Nephron progenitor cell (in vitro differentiated cells): ENCODE measurements around the gene PGAP1.

Experiments used
- DNase-seq: peaks from one replicate; pipeline ENCODE4 v3.0.0; 2021
- H3K27ac Mint-ChIP-seq: 2 replicates; pipeline ENCODE4 v1.8.0; 2021; ENCODE audit warnings: mild to moderate bottlenecking, moderate library complexity, mixed read lengths
- H3K27me3 Mint-ChIP-seq: 2 replicates; pipeline ENCODE4 v1.8.0; 2021; ENCODE audit warnings: mild to moderate bottlenecking, low read depth, mixed read lengths; ENCODE audit not compliant: poor library complexity
- H3K36me3 Mint-ChIP-seq: 2 replicates; pipeline ENCODE4 v1.8.0; 2021; ENCODE audit warnings: low read depth, mixed read lengths
- H3K4me1 Mint-ChIP-seq: 2 replicates; pipeline ENCODE4 v1.8.0; 2021; ENCODE audit warnings: mixed read lengths
- H3K4me3 Mint-ChIP-seq: 2 replicates; pipeline ENCODE4 v1.8.0; 2021; ENCODE audit warnings: mild to moderate bottlenecking, moderate library complexity, mixed read lengths
- H3K9me3 Mint-ChIP-seq: 2 replicates; pipeline ENCODE4 v1.8.0; 2021; ENCODE audit warnings: mild to moderate bottlenecking, moderate library complexity, mixed read lengths
- TF ChIP-seq, protein P1 (sequence below): fragments of 200-600 bp; sonication (generic); IDR thresholded peaks from 2 replicates; pipeline ENCODE4 v1.5.0; 2021; ENCODE audit warnings: antibody characterized with exemption

The PGAP1 gene

DNA sequence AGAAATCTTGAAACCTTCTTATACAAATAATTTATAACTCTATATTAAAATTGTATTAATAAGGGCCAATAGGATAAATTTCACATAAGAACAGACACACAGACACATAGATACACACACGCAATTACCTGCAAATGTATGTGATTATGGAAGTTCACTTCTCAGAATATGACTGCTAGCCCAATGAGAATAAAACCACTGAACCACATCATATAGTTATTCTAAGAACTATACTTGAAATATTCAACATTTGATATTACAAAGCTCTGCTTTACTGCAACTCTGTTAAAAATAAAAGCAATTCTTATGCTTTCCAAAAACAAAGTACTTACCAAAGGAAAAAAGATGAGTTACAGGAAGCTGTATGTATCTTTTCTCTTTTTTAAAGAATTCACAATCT lies 51.1 kb downstream of the PGAP1 start:
- peaks cover 47% of the 10 kb centered on the region for H3K36me3 Mint-ChIP-seq

DNA sequence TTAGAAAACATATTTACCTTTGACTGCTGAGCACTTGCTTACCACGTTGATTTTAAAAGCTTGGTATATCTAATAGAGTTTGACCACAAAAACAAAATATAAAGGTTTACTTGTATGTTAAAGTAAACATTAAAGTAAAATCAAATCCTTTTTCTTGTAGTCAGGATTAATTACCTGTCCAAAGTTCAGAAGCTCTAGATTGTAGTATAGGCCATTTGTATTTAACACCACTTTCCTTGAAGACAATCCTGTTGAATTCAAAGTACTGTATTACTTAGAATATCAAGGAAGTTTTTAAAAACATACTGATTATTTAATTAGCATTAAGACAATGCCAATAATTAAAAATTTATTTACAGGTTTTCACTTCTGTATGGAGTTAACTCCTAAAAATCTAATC lies 53.0 kb downstream of the PGAP1 start:
- Mint-ChIP-seq H3K4me1 (no peaks in the 10 kb centered on the region), H3K9me3 (no peaks in the 10 kb centered on the region), H3K27ac (no peak overlapping the region), H3K27me3 (no peaks in the 10 kb centered on the region), H3K36me3 (peaks cover 50% of the 10 kb centered on the region), H3K4me3 (no peak overlapping the region)
- TF ChIP-seq, protein P1, sequence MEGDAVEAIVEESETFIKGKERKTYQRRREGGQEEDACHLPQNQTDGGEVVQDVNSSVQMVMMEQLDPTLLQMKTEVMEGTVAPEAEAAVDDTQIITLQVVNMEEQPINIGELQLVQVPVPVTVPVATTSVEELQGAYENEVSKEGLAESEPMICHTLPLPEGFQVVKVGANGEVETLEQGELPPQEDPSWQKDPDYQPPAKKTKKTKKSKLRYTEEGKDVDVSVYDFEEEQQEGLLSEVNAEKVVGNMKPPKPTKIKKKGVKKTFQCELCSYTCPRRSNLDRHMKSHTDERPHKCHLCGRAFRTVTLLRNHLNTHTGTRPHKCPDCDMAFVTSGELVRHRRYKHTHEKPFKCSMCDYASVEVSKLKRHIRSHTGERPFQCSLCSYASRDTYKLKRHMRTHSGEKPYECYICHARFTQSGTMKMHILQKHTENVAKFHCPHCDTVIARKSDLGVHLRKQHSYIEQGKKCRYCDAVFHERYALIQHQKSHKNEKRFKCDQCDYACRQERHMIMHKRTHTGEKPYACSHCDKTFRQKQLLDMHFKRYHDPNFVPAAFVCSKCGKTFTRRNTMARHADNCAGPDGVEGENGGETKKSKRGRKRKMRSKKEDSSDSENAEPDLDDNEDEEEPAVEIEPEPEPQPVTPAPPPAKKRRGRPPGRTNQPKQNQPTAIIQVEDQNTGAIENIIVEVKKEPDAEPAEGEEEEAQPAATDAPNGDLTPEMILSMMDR = no peak
- no peak for DNase-seq

More for the DNA sequence above, 51.1 kb downstream of the PGAP1 start:
- DNase-seq = no peak
- no peak overlapping the region for H3K27ac Mint-ChIP-seq
- H3K4me3 Mint-ChIP-seq = no peak overlapping the region
- TF ChIP-seq, protein P1 = no peak
- no peaks in the 10 kb centered on the region for H3K9me3 Mint-ChIP-seq
- no peaks in the 10 kb centered on the region for H3K27me3 Mint-ChIP-seq
- H3K4me1 Mint-ChIP-seq = no peaks in the 10 kb centered on the region

DNA sequence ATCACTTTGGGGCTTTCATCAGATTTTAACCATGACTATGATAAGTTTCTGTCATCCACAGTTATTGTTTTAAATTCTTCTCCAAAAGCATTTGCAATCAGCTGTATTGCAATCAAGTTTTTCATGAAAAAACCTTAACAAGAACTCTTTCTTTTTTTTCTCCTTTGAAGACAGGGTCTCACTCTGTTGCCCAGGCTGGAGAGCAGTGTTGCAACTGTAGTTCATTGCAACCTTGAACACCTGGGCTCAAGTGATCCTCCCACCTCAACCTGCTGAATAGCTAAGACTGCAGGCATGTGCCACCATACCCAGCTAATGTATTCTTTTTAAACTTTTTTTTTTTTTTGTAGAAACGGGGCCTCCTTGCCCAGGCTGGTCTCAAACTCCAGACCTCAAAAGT lies 71.9 kb downstream of the PGAP1 start:
- no peak for DNase-seq
- no peak overlapping the region for H3K4me3 Mint-ChIP-seq
- H3K4me1 Mint-ChIP-seq = no peaks in the 10 kb centered on the region
- no peaks in the 10 kb centered on the region for H3K27me3 Mint-ChIP-seq
- peaks cover 14% of the 10 kb centered on the region for H3K9me3 Mint-ChIP-seq
- TF ChIP-seq, protein P1 = no peak
- peak overlapping the region; percentile 78 for H3K27ac Mint-ChIP-seq
- peaks cover 40% of the 10 kb centered on the region for H3K36me3 Mint-ChIP-seq

DNA sequence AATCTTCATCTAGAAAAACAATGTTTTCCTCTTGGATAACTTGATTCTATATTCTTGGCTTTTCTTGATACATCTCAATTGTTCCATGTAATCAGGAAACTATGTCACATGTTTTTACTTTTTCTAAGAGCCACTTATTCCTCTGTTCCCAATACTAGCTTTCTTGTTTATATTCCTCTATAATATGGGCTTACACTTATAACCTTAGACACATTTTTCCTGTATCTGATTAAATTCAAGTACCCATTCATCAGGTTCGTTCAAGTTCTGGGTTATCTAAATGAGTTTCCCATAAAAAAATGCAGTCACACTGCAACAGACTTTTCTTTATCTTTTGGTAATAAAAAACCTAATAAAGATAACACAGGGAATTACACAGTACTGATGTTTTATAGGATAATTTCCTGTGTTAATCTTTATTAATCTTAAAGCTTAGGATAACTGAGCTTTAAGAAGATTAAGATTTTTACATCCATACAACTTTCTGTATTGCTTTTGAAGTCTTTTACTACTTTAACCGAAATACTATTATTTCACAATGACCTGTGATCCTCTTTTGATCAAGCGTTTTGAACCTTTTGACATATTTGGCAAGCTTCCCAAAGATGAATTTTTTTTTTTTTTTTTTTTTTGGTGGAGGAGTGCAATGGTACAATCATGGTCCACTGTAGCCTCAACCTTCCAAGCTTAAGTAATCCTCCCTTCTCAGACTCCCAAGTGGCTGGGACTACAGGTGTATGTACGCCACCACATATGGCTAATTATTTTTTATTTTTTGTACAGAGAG lies 73.0 kb downstream of the PGAP1 start:
- H3K36me3 Mint-ChIP-seq = peaks cover 29% of the 10 kb centered on the region
- H3K27me3 Mint-ChIP-seq = no peaks in the 10 kb centered on the region
- H3K9me3 Mint-ChIP-seq = peaks cover 3% of the 10 kb centered on the region
- no peak for DNase-seq
- no peaks in the 10 kb centered on the region for H3K4me1 Mint-ChIP-seq
- H3K4me3 Mint-ChIP-seq = no peak overlapping the region
- H3K27ac Mint-ChIP-seq = peak overlapping the region; percentile 67
- TF ChIP-seq, protein P1 = no peak

DNA sequence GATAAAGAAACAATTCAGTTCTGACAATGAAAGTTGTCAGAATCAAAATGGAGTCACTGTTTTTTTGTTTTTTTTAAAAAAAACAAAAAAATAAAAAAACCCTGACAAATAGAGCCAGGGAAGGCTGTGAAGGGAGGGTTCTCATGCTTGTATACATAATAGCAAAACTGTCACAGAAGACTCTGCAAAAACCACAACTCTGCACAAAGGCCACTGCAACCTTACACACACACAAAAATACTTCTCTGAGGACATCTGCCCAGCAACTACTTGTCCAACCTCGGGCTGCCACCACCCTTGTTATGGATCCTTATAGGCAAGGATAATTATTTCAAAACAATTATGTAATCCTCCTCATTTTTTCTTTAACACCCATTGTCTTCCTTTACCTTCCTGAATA lies 75.4 kb downstream of the PGAP1 start:
- no peak for DNase-seq
- Mint-ChIP-seq H3K36me3 (peaks cover 29% of the 10 kb centered on the region), H3K4me3 (no peak overlapping the region), H3K4me1 (no peaks in the 10 kb centered on the region), H3K27ac (peak overlapping the region; percentile 1), H3K9me3 (no peaks in the 10 kb centered on the region), H3K27me3 (no peaks in the 10 kb centered on the region)
- TF ChIP-seq, protein P1 = no peak

DNA sequence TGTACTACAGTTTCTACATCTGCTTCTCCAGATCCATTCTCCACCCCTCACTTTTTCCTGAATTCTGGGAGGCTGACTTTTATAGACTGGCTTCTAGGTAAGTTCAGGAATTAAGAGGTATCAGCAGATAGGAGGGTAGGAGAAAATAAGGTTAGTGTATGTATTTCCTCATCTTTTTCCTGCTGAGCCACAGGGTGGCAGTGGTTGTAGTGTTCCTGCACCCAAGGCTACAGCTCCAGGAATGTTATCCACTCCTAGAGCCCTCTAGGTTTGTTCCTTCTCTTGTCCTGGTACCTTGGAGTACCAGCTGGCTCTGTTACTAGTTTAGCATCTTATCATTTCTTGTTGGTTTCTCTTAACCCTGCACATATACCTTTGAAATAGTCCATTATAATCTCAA lies 76.6 kb downstream of the PGAP1 start:
- H3K9me3 Mint-ChIP-seq = no peaks in the 10 kb centered on the region
- H3K4me3 Mint-ChIP-seq = no peak overlapping the region
- no peaks in the 10 kb centered on the region for H3K4me1 Mint-ChIP-seq
- no peaks in the 10 kb centered on the region for H3K27me3 Mint-ChIP-seq
- H3K27ac Mint-ChIP-seq = no peak overlapping the region
- no peak for DNase-seq
- TF ChIP-seq, protein P1 = no peak
- H3K36me3 Mint-ChIP-seq = peaks cover 38% of the 10 kb centered on the region
